A673 (cell line): ENCODE data around the gene FCN3.

Experiments used
- CTCF ChIP-seq: fragments of 300-800, 200-600 bp; sonication (generic); conservative IDR thresholded peaks from 2 replicates; pipeline ENCODE4 v1.5.1; 2017; ENCODE audit warnings: low read depth, mild to moderate bottlenecking, antibody characterized with exemption, low read length, moderate library complexity, mixed read lengths
- EZH2 ChIP-seq: fragments of 200-600 bp; sonication (generic); IDR thresholded peaks from 2 replicates; pipeline ENCODE4 v1.6.1; 2017; ENCODE audit warnings: borderline replicate concordance, low read depth, mild to moderate bottlenecking, mixed read lengths, antibody characterized with exemption, low read length; ENCODE audit not compliant: poor library complexity, severe bottlenecking

- TF ChIP-seq EZH2 = no peak
- no peak for TF ChIP-seq CTCF
Observed at GRCh38 chr1:27335506-27336422, 38.9 kb downstream of the FCN3 start.
